Fibroblast of lung (primary cell): ENCODE data around the gene SYT8. TPM values are rescaled to one million over a fixed set of nuclear protein-coding genes. Genes with fewer than 3 reads are reported as not detected.

ENCODE experiments used
- DNase-seq, 2 donors: peaks; one replicate each; pipeline versions ENCODE4 v3.0.0 to v3.0.0-alpha.2; 2010; ENCODE audit warnings: low read depth in 2 of 2
- H2AFZ ChIP-seq: 2 replicates; pipeline ENCODE4 v1.5.1; 2012; ENCODE audit warnings: low read length, control low read depth, inconsistent platforms
- H3K27ac ChIP-seq: 2 replicates; pipeline ENCODE4 v1.5.1; 2011; ENCODE audit warnings: low read length, control low read depth; ENCODE audit not compliant: insufficient read depth
- H3K27me3 ChIP-seq: 2 replicates; pipeline ENCODE4 v1.5.1; 2011; ENCODE audit warnings: mild to moderate bottlenecking, low read length; ENCODE audit not compliant: control insufficient read depth, insufficient read depth
- H3K36me3 ChIP-seq: 2 replicates; pipeline ENCODE4 v1.5.1; 2011; ENCODE audit warnings: low read length; ENCODE audit not compliant: control insufficient read depth, insufficient read depth
- H3K4me1 ChIP-seq: 2 replicates; pipeline ENCODE4 v1.5.1; 2011; ENCODE audit warnings: low read length; ENCODE audit not compliant: control insufficient read depth, insufficient read depth; ENCODE audit errors: extremely low read depth
- H3K4me2 ChIP-seq: 2 replicates; pipeline ENCODE4 v1.5.1; 2011; ENCODE audit warnings: low read length, control low read depth; ENCODE audit not compliant: insufficient read depth; ENCODE audit errors: extremely low read depth
- H3K4me3 ChIP-seq, 4 experiments: fragments of 200-600 bp in 1 of 4; sonication (generic) in 1 of 4; replicated peaks in 1 of 4; 2 replicates each; pipeline ENCODE4 v1.5.1; 2011 to 2016; ENCODE audit warnings: low read length in 4 of 4, low read depth in 3 of 4, mild to moderate bottlenecking in 3 of 4, control low read depth in 2 of 4, inconsistent platforms in 1 of 4, mixed read lengths in 1 of 4; ENCODE audit not compliant: insufficient read depth in 1 of 4; ENCODE audit errors: control extremely low read depth in 1 of 4
- H3K79me2 ChIP-seq: 2 replicates; pipeline ENCODE4 v1.5.1; 2012; ENCODE audit warnings: mild to moderate bottlenecking, low read length, inconsistent platforms; ENCODE audit not compliant: control insufficient read depth, insufficient read depth
- H3K9ac ChIP-seq: 2 replicates; pipeline ENCODE4 v1.5.1; 2011; ENCODE audit warnings: mild to moderate bottlenecking, low read length, control low read depth; ENCODE audit not compliant: insufficient read depth
- H3K9me3 ChIP-seq: 2 replicates; pipeline ENCODE4 v1.5.1; 2012; ENCODE audit warnings: low read depth, low read length; ENCODE audit not compliant: control insufficient read depth, insufficient read depth
- H4K20me1 ChIP-seq: 2 replicates; pipeline ENCODE4 v1.5.1; 2011; ENCODE audit warnings: low read length; ENCODE audit not compliant: control insufficient read depth, insufficient read depth; ENCODE audit errors: extremely low read depth
- CTCF ChIP-seq, 2 donors: IDR thresholded peaks in 1 of 2; conservative IDR thresholded peaks in 1 of 2; 1 replicate in 1 of 2; 2 replicates in 1 of 2; pipeline ENCODE4 v1.5.1; 2011 to 2012; ENCODE audit warnings: low read length in 2 of 2, control low read depth in 1 of 2, inconsistent platforms in 1 of 2, low read depth in 1 of 2, mild to moderate bottlenecking in 1 of 2
- EZH2 ChIP-seq: IDR thresholded peaks from 2 replicates; pipeline ENCODE4 v1.5.1; 2012; ENCODE audit warnings: low read length, control low read depth, mild to moderate bottlenecking; ENCODE audit errors: missing control alignments
- polyA plus RNA-seq, 2 donors: library from polyadenylated mRNA; depleted of rRNA in 1 of 2; stranded (reverse) in 1 of 2; unstranded in 1 of 2; fragments of >200 nt; gene quantifications; 2 replicates each; pipeline ENCODE4 v1.2.1, GENCODE V29; 2011 to 2012; ENCODE audit warnings: missing spikeins in 1 of 2
- total RNA-seq: library from RNA; depleted of rRNA; stranded (reverse); fragments of >200 nt; gene quantifications from 2 replicates; pipeline ENCODE4 v1.2.1, GENCODE V29; 2014

SYT8 gene
- total and polyA plus RNA-seq, 2 donors (not counting 1 experiment from before 2014, with no cell fraction given), result not detected

- DNase-seq, result no peak
- TF ChIP-seq EZH2, result no peak
- no peak for TF ChIP-seq CTCF (conservative IDR thresholded peaks at IDR 0.05 in 1 of 2, IDR thresholded peaks at IDR 0.05 in 1 of 2; ENCODE audit: low read depth in 1 of 2, low read length in 2 of 2)
- Histone ChIP-seq H3K79me2 (no peaks in the 10 kb centered on the region), H2AFZ (no peak overlapping the region), H3K9me3 (no peaks in the 10 kb centered on the region), H4K20me1 (no peaks in the 10 kb centered on the region), H3K4me1 (no peaks in the 10 kb centered on the region), H3K4me3 (no peak overlapping the region), H3K4me2 (no peak overlapping the region), H3K27ac (no peak overlapping the region), H3K9ac (no peak overlapping the region), H3K36me3 (no peaks in the 10 kb centered on the region), H3K27me3 (no peaks in the 10 kb centered on the region)
Observed at GRCh38 chr11:1857064-1857463, 22.3 kb downstream of the SYT8 start.

GRCh38 chr11:1858154-1858553 lies 23.4 kb downstream of the SYT8 start:
- H3K9me3 ChIP-seq, result no peaks in the 10 kb centered on the region
- no peak overlapping the region for H3K9ac ChIP-seq
- no peak overlapping the region for H3K27ac ChIP-seq
- no peak overlapping the region for H3K4me3 ChIP-seq
- no peaks in the 10 kb centered on the region for H3K27me3 ChIP-seq
- H4K20me1 ChIP-seq, result no peaks in the 10 kb centered on the region
- no peak overlapping the region for H3K4me2 ChIP-seq
- H3K4me1 ChIP-seq, result peaks cover 1% of the 10 kb centered on the region
- TF ChIP-seq EZH2, result no peak
- no peak for TF ChIP-seq CTCF (conservative IDR thresholded peaks at IDR 0.05 in 1 of 2, IDR thresholded peaks at IDR 0.05 in 1 of 2; ENCODE audit: low read depth in 1 of 2, low read length in 2 of 2)
- no peak overlapping the region for H2AFZ ChIP-seq
- H3K79me2 ChIP-seq, result no peaks in the 10 kb centered on the region
- DNase-seq, result no peak
- H3K36me3 ChIP-seq, result no peaks in the 10 kb centered on the region

GRCh38 chr11:1858576-1858975 lies 23.8 kb downstream of the SYT8 start:
- no peak overlapping the region for H3K9ac ChIP-seq

More at GRCh38 chr11:1858576-1858975, 23.8 kb downstream of the SYT8 start:
- no peak overlapping the region for H3K4me3 ChIP-seq
- TF ChIP-seq CTCF (conservative IDR thresholded peaks at IDR 0.05 in 1 of 2, IDR thresholded peaks at IDR 0.05 in 1 of 2; ENCODE audit: low read depth in 1 of 2, low read length in 2 of 2) (no peak), EZH2 (no peak)
- no peaks in the 10 kb centered on the region for H3K9me3 ChIP-seq
- no peaks in the 10 kb centered on the region for H4K20me1 ChIP-seq
- no peak overlapping the region for H2AFZ ChIP-seq
- no peaks in the 10 kb centered on the region for H3K27me3 ChIP-seq
- H3K4me1 ChIP-seq, result peaks cover 3% of the 10 kb centered on the region
- DNase-seq, result no peak
- H3K36me3 ChIP-seq, result no peaks in the 10 kb centered on the region
- no peak overlapping the region for H3K27ac ChIP-seq
- H3K4me2 ChIP-seq, result no peak overlapping the region
- no peaks in the 10 kb centered on the region for H3K79me2 ChIP-seq
